HepG2 (cell line): ENCODE measurements around the gene RPL22L1. TPM values are rescaled to one million over a fixed set of nuclear protein-coding genes. Genes with fewer than 3 reads are reported as not detected.
A peak's percentile ranks its signal among the peaks of the same experiment; 100 is the strongest.

ENCODE experiments used
- ATAC-seq: fragments of 200-7000 bp; cut with Tn5 transposase; 3 replicates; pipeline ENCODE4 v1.9.1; 2020; ENCODE audit warnings: mild to moderate bottlenecking, moderate library complexity
- BruUV-seq: library from RNA; stranded (reverse); fragments of 400-500 nt; replicated peaks from 2 replicates; lab custom pipeline; 2021; lab: Mats Ljungman, UMichigan
- CTCF ChIA-PET: fragments of 300-600 bp; formaldehyde crosslinking; extraction: SDS; loops from one replicate; lab custom pipeline; 2021; ENCODE audit warnings: low total read pairs, inconsistent platforms, low intra/inter-chr PET ratio; lab: Yijun Ruan, JAX
- POLR2A ChIA-PET: fragments of 350-600 bp; sonication (Branson Sonifier 250); formaldehyde crosslinking; loops from one replicate; lab custom pipeline; 2020; ENCODE audit warnings: antibody characterized with exemption, inconsistent platforms; lab: Yijun Ruan, JAX
- DNase-seq: peaks from one replicate; pipeline ENCODE4 v3.0.0-alpha.2; 2015; ENCODE audit warnings: low spot score
- FAIRE-seq: peaks from 3 replicates; lab custom pipeline; 2011; peaks lifted over from hg19 to GRCh38; lab: Jason Lieb, UNC
- H2AFZ ChIP-seq: one replicate; pipeline ENCODE4 v1.6.1; 2011; ENCODE audit warnings: low read length, inconsistent platforms
- H3K27ac ChIP-seq: fragments of 300-600 bp; 3 replicates; pipeline ENCODE4 v1.8.0; 2011; ENCODE audit warnings: mixed run types, mild to moderate bottlenecking, mixed read lengths, low read length, inconsistent platforms; ENCODE audit not compliant: insufficient read depth; ENCODE audit errors: extremely low read length
- H3K27me3 ChIP-seq, 2 experiments: fragments of 200-600 bp in 1 of 2; 2 replicates in 1 of 2; 3 replicates in 1 of 2; pipeline versions ENCODE4 v1.6.0 to v1.8.0; 2011; ENCODE audit warnings: low read length in 2 of 2, mild to moderate bottlenecking in 2 of 2, moderate library complexity in 2 of 2, inconsistent platforms in 1 of 2; ENCODE audit not compliant: insufficient read depth in 2 of 2, control insufficient read depth in 1 of 2
- H3K36me3 ChIP-seq, 2 experiments: fragments of 200-600 bp in 1 of 2; replicated peaks in 1 of 2; 2 replicates in 1 of 2; 3 replicates in 1 of 2; pipeline versions ENCODE4 v1.5.1 to v1.8.0; 2011; ENCODE audit warnings: low read length in 2 of 2, inconsistent platforms in 1 of 2; ENCODE audit not compliant: insufficient read depth in 2 of 2, control insufficient read depth in 1 of 2
- H3K4me1 ChIP-seq: 2 replicates; pipeline ENCODE4 v1.5.1; 2012; ENCODE audit warnings: low read length, inconsistent platforms; ENCODE audit not compliant: insufficient read depth
- H3K4me2 ChIP-seq: 2 replicates; pipeline ENCODE4 v1.6.0; 2011; ENCODE audit warnings: low read depth, low read length, inconsistent platforms
- H3K4me3 ChIP-seq, 3 experiments: fragments of 200-600 bp in 1 of 3; sonication (generic), shearing (Covaris generic) in 1 of 3; replicated peaks in 1 of 3; 2 replicates each; pipeline ENCODE4 v1.5.1; 2011 to 2016; ENCODE audit warnings: low read length in 3 of 3, inconsistent platforms in 2 of 3, low read depth in 2 of 3, mild to moderate bottlenecking in 2 of 3, control low read depth in 1 of 3, mixed read lengths in 1 of 3; ENCODE audit not compliant: insufficient read depth in 1 of 3
- H3K79me2 ChIP-seq: one replicate; pipeline ENCODE4 v1.6.1; 2011; ENCODE audit warnings: low read length, inconsistent platforms; ENCODE audit not compliant: insufficient read depth
- H3K9ac ChIP-seq: 2 replicates; pipeline ENCODE4 v1.6.0; 2011; ENCODE audit warnings: mild to moderate bottlenecking, low read depth, low read length, inconsistent platforms; ENCODE audit not compliant: insufficient read depth
- H3K9me3 ChIP-seq: 2 replicates; pipeline ENCODE4 v1.5.1; 2012; ENCODE audit warnings: mild to moderate bottlenecking, low read length
- H4K20me1 ChIP-seq: 2 replicates; pipeline ENCODE4 v1.6.0; 2011; ENCODE audit warnings: inconsistent platforms, mild to moderate bottlenecking, low read length, moderate library complexity; ENCODE audit not compliant: insufficient read depth
- RBAK ChIP-seq: sonication (generic); formaldehyde crosslinking; IDR thresholded peaks from 2 replicates; pipeline ENCODE4 v1.5.1; 2020; ENCODE audit warnings: mild to moderate bottlenecking, missing genetic modification reagents
- STAG1 ChIP-seq: sonication (generic); formaldehyde crosslinking; IDR thresholded peaks from 2 replicates; pipeline ENCODE4 v1.4.0; 2020; ENCODE audit warnings: missing genetic modification reagents
- ZNF841 ChIP-seq: sonication (generic); formaldehyde crosslinking; IDR thresholded peaks from 2 replicates; pipeline ENCODE4 v1.8.1; 2023; ENCODE audit warnings: missing genetic modification reagents, borderline replicate concordance
- WGBS: methylation state at CpG from one replicate; pipeline ENCODE4 v1.1.6; 2017; ENCODE audit warnings: low lambda C conversion rate; 5-methylcytosine and 5-hydroxymethylcytosine counted together
- in situ Hi-C: cut with HindIII; loops from 2 replicates; pipeline ENCODE4 v1.10.0; 2017; ENCODE audit warnings: low pct_unique_long_range_greater_than_20kb; ENCODE audit not compliant: extremely low pct_ligation_motif_present
- intact Hi-C: fragments of 100-400 bp; cut with micrococcal nuclease; formaldehyde crosslinking; loops from one replicate; pipeline ENCODE4 v1.10.0; 2022; ENCODE audit not compliant: unreplicated experiment
- polyA plus RNA-seq, 8 experiments: library from polyadenylated mRNA; depleted of rRNA in 3 of 8; stranded (reverse) in 7 of 8; unstranded in 1 of 8; fragments of >200 nt; fragmentation: Illumina TruSeq in 4 of 8; extraction: Trizol in 4 of 8; gene quantifications; 2 replicates each; pipeline versions ENCODE4 v1.2.1 to v1.2.3, GENCODE V29; 2011 to 2016; ENCODE audit warnings: low read depth in 4 of 8, missing spikeins in 1 of 8, mixed read lengths in 1 of 8; ENCODE audit not compliant: insufficient read depth in 1 of 8
- total RNA-seq, 5 experiments: library from RNA; depleted of rRNA; stranded (reverse); fragments of >200 nt; fragmentation: Illumina TruSeq; extraction: Trizol; gene quantifications; 2 replicates each; pipeline ENCODE4 v1.2.3, GENCODE V29; 2016; ENCODE audit warnings: low read depth in 1 of 5
- TF ChIP-seq, protein P1 (sequence below): sonication (generic); formaldehyde crosslinking; IDR thresholded peaks from 2 replicates; pipeline ENCODE4 v1.5.0; 2020; ENCODE audit warnings: mild to moderate bottlenecking, missing genetic modification reagents, moderate library complexity
- TF ChIP-seq, protein P2 (sequence below): IDR thresholded peaks from 2 replicates; pipeline ENCODE4 v1.6.1; 2018; ENCODE audit warnings: missing genetic modification reagents, mild to moderate bottlenecking, missing compliant biosample characterization
- TF ChIP-seq, protein P3 (sequence below): IDR thresholded peaks from 2 replicates; pipeline ENCODE4 v1.6.1; 2012; ENCODE audit warnings: low read depth, low read length, improper control_type of control experiment

Gene RPL22L1
- total and polyA plus RNA-seq, 2 of the 13 experiments (the other 11 are each of a cell fraction or from before 2014, with no cell fraction given), result 42.7 to 152 TPM

DNA sequence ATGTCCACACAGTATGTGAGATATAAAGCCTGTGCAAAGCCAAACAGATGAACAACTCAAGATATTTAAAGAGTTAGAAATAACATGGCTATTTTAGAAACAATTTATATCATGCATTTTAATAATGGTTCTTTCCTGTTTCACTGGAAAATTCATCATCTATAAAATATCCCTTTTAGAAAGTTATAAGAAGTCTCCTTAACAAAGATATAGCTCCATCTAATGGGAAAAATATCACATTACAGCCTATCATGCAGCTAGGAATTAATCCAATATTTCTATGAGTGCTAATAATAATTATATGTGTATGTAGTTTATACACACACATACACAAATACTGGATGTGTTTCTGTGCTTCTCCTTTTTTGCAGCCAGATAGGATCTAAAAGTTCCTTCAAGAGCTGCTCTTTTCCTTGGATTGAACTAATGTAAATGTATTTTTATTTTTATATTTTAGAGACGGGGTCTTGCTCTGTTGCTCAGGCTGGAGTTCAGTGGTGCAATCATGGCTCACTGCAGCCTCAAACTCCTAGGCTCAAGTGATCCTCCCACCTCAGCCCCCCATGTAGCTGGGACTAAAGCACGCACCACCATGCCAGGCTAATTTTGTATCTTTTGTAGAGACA lies 21.6 kb downstream of the RPL22L1 start:
- no peak for ATAC-seq

More for the DNA sequence above, 21.6 kb downstream of the RPL22L1 start:
- Histone ChIP-seq H3K36me3 (no peaks in the 10 kb centered on the region), H3K9me3 (no peaks in the 10 kb centered on the region), H3K4me3 (no peak overlapping the region), H3K27ac (no peak overlapping the region), H2AFZ (no peak overlapping the region), H3K4me1 (no peaks in the 10 kb centered on the region), H3K79me2 (no peaks in the 10 kb centered on the region), H4K20me1 (no peaks in the 10 kb centered on the region), H3K4me2 (no peak overlapping the region), H3K9ac (no peak overlapping the region), H3K27me3 (0 out of 5 replicates have a peak, but pooled peaks cover 0 to 2% of the 10 kb centered on the region in 2 experiments)
- POLR2A ChIA-PET, result interaction anchor here (1.2 kb wide), 1 partner anchor 22 kb away, joined by 3 read pairs; the partner anchor contains the start of gene RPL22L1
- no TSS peak for BruUV-seq
- 63% methylated on average over 2 of the region's 2 CpGs for WGBS
- DNase-seq (no peak), FAIRE-seq (no peak)
- CTCF ChIA-PET, result no interaction called here
- TF ChIP-seq STAG1 (CRISPR knock-in tag) (peak; percentile 27; the same call in 1 of the 2 replicates), ZNF841 (CRISPR knock-in tag) (no peak), RBAK (CRISPR knock-in tag) (no peak)
- TF ChIP-seq, protein P1, sequence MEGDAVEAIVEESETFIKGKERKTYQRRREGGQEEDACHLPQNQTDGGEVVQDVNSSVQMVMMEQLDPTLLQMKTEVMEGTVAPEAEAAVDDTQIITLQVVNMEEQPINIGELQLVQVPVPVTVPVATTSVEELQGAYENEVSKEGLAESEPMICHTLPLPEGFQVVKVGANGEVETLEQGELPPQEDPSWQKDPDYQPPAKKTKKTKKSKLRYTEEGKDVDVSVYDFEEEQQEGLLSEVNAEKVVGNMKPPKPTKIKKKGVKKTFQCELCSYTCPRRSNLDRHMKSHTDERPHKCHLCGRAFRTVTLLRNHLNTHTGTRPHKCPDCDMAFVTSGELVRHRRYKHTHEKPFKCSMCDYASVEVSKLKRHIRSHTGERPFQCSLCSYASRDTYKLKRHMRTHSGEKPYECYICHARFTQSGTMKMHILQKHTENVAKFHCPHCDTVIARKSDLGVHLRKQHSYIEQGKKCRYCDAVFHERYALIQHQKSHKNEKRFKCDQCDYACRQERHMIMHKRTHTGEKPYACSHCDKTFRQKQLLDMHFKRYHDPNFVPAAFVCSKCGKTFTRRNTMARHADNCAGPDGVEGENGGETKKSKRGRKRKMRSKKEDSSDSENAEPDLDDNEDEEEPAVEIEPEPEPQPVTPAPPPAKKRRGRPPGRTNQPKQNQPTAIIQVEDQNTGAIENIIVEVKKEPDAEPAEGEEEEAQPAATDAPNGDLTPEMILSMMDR, result 0 out of 2 replicates have a peak, but pooled peaks have one; percentile 18
- TF ChIP-seq, protein P2, sequence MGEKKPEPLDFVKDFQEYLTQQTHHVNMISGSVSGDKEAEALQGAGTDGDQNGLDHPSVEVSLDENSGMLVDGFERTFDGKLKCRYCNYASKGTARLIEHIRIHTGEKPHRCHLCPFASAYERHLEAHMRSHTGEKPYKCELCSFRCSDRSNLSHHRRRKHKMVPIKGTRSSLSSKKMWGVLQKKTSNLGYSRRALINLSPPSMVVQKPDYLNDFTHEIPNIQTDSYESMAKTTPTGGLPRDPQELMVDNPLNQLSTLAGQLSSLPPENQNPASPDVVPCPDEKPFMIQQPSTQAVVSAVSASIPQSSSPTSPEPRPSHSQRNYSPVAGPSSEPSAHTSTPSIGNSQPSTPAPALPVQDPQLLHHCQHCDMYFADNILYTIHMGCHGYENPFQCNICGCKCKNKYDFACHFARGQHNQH, result no peak
- TF ChIP-seq, protein P3, sequence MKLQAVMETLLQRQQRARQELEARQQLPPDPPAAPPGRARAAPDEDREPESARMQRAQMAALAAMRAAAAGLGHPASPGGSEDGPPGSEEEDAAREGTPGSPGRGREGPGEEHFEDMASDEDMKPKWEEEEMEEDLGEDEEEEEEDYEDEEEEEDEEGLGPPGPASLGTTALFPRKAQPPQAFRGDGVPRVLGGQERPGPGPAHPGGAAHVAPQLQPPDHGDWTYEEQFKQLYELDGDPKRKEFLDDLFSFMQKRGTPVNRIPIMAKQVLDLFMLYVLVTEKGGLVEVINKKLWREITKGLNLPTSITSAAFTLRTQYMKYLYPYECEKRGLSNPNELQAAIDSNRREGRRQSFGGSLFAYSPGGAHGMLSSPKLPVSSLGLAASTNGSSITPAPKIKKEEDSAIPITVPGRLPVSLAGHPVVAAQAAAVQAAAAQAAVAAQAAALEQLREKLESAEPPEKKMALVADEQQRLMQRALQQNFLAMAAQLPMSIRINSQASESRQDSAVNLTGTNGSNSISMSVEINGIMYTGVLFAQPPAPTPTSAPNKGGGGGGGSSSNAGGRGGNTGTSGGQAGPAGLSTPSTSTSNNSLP, result peak; percentile 22; the same call in 1 of the 2 replicates
- in situ Hi-C loops (no loop called here), intact Hi-C loops (no loop called here)
